ENCODE results near the gene UNKL. TPM values are rescaled to one million over a fixed set of nuclear protein-coding genes. Genes with fewer than 3 reads are reported as not detected.
"Not testable (repeated sequence)": the region's sequence is repeated elsewhere in the genome, so short reads cannot be mapped to it uniquely, and the experiment has no call there.

UNKL gene
- total and polyA plus RNA-seq, 10 donors: 6.6 to 80.0 (median 44.4) TPM

GRCh38 chr16:1331712-1332617 lies 82.5 kb downstream of the UNKL start:
- intact Hi-C loops (cut with DNase I; ENCODE audit: low total_unique reads): no loop called here
- 3 to 13% (median 4%) methylated on average over 18 to 34 of the region's 34 CpGs for WGBS, 5 donors
- Histone ChIP-seq H3K4me1 (peaks cover 27 to 61% (median 48%) of the 10 kb centered on the region in 6 donors), H3K4me3 (peak overlapping the region; percentile 5 to 78 (median 44)), H3K9me3 (peaks cover 0 to 9% (median 7%) of the 10 kb centered on the region in 8 donors), H3K27ac (peak overlapping the region; percentile 19 to 81 (median 69)), H3K36me3 (peaks cover 0 to 7% (median 0%) of the 10 kb centered on the region in 6 donors), H3K27me3 (replicated peaks in 1 of 7) (peaks cover 13 to 70% (median 47%) of the 10 kb centered on the region in 7 donors)
- DNase-seq: peak; percentile 93
- TF ChIP-seq POLR2AphosphoS5 (IDR thresholded peaks at IDR 0.05): peak; percentile 53 to 72 (median 69)
- TF ChIP-seq POLR2A (IDR thresholded peaks at IDR 0.05): no peak

GRCh38 chr16:1330931-1331711 lies 83.4 kb downstream of the UNKL start:
- H3K4me1 ChIP-seq: peaks cover 27 to 63% (median 48%) of the 10 kb centered on the region in 6 donors
- peaks cover 13 to 62% (median 47%) of the 10 kb centered on the region in 7 donors for H3K27me3 ChIP-seq (replicated peaks in 1 of 7)
- peaks cover 0 to 9% (median 7%) of the 10 kb centered on the region in 8 donors for H3K9me3 ChIP-seq
- peak overlapping the region; percentile 19 to 81 (median 69) for H3K27ac ChIP-seq
- DNase-seq: no peak
- intact Hi-C loops (cut with DNase I; ENCODE audit: low total_unique reads): no loop called here
- no peak for TF ChIP-seq CTCF (IDR thresholded peaks at IDR 0.05 in 8 of 11, conservative IDR thresholded peaks at IDR 0.05 in 3 of 11)
- no peak for TF ChIP-seq POLR2AphosphoS5 (IDR thresholded peaks at IDR 0.05)
- no peak for TF ChIP-seq POLR2A (IDR thresholded peaks at IDR 0.05)
- WGBS, 5 donors: 54 to 62% (median 56%) methylated on average over 15 to 22 of the region's 22 CpGs
- peak overlapping the region; percentile 5 to 78 (median 44) for H3K4me3 ChIP-seq
- H3K36me3 ChIP-seq: peaks cover 0 to 13% (median 0%) of the 10 kb centered on the region in 6 donors

- intact Hi-C loops (cut with DNase I; ENCODE audit: low total_unique reads): no loop called here
- H3K4me1 ChIP-seq: peaks cover 27 to 62% (median 47%) of the 10 kb centered on the region in 6 donors
- peaks cover 13 to 54% (median 40%) of the 10 kb centered on the region in 7 donors for H3K27me3 ChIP-seq (replicated peaks in 1 of 7)
- peaks cover 0 to 9% (median 7%) of the 10 kb centered on the region in 8 donors for H3K9me3 ChIP-seq
- peak overlapping the region in 3 of 8 donors; percentile 77 to 81 (median 81) for H3K27ac ChIP-seq
- WGBS, 5 donors: 71 to 78% (median 75%) methylated on average over 11 to 17 of the region's 17 CpGs
- DNase-seq: no peak
- H3K36me3 ChIP-seq: peaks cover 0 to 21% (median 6%) of the 10 kb centered on the region in 6 donors
- no peak overlapping the region for H3K4me3 ChIP-seq
- no peak for TF ChIP-seq POLR2AphosphoS5 (IDR thresholded peaks at IDR 0.05)
- TF ChIP-seq CTCF (IDR thresholded peaks at IDR 0.05 in 8 of 11, conservative IDR thresholded peaks at IDR 0.05 in 3 of 11): peak in 9 of 11 experiments; percentile 6 to 62 (median 45)
Measured at GRCh38 chr16:1330260-1330914, 84.1 kb downstream of the UNKL start.

GRCh38 chr16:1328961-1329360 lies 85.5 kb downstream of the UNKL start:
- peaks cover 0 to 35% (median 20%) of the 10 kb centered on the region in 6 donors for H3K36me3 ChIP-seq
- H3K27ac ChIP-seq; H3K4me3 ChIP-seq; DNase-seq; H3K9me3 ChIP-seq; intact Hi-C loops (cut with DNase I; ENCODE audit: low total_unique reads): not testable (repeated sequence)
- WGBS, 5 donors: 91 to 94% (median 92%) methylated on average over 10 of the region's 10 CpGs
- H3K4me1 ChIP-seq: peaks cover 22 to 59% (median 35%) of the 10 kb centered on the region in 6 donors
- peaks cover 9 to 40% (median 28%) of the 10 kb centered on the region in 7 donors for H3K27me3 ChIP-seq (replicated peaks in 1 of 7)
